Activated CD8-positive, alpha-beta T cell treated with anti-CD3 and anti-CD28 coated beads for 36 hours (primary cell): Measurements from ENCODE around the gene EPHA2. TPM values are rescaled to one million over a fixed set of nuclear protein-coding genes. Genes with fewer than 3 reads are reported as not detected.

Experiments
- ATAC-seq: fragments of 200-7000 bp; cut with Tn5 transposase; one replicate; pipeline ENCODE4 v1.10.0; 2021; ENCODE audit warnings: mild to moderate bottlenecking, moderate library complexity
- CTCF ChIA-PET: fragments of 350-600 bp; sonication (Branson Sonifier 250); formaldehyde crosslinking; loops from one replicate; lab custom pipeline; 2021; ENCODE audit warnings: antibody characterized with exemption; lab: Charles Lee
- POLR2A ChIA-PET: fragments of 350-600 bp; sonication (Branson Sonifier 250); formaldehyde crosslinking; loops from one replicate; lab custom pipeline; 2021; ENCODE audit warnings: antibody characterized with exemption; lab: Charles Lee
- DNase-seq: peaks from one replicate; pipeline ENCODE4 v3.0.0-alpha.2; 2020
- H3K27ac Mint-ChIP-seq: one replicate; pipeline ENCODE4 v1.8.0; 2021; ENCODE audit warnings: mild to moderate bottlenecking, mixed read lengths
- H3K27me3 Mint-ChIP-seq: one replicate; pipeline ENCODE4 v1.8.0; 2021; ENCODE audit warnings: mixed read lengths
- H3K36me3 Mint-ChIP-seq: one replicate; pipeline ENCODE4 v1.8.0; 2021; ENCODE audit warnings: low read depth, mixed read lengths
- H3K4me1 Mint-ChIP-seq: one replicate; pipeline ENCODE4 v1.8.0; 2021; ENCODE audit warnings: low read depth, mixed read lengths
- H3K4me3 Mint-ChIP-seq: one replicate; pipeline ENCODE4 v1.8.0; 2021; ENCODE audit warnings: mild to moderate bottlenecking, moderate library complexity, mixed read lengths
- H3K9me3 Mint-ChIP-seq: one replicate; pipeline ENCODE4 v1.8.0; 2021; ENCODE audit warnings: mixed read lengths
- intact Hi-C: fragments of 100-400 bp; cut with micrococcal nuclease; formaldehyde crosslinking; loops from one replicate; pipeline ENCODE4 v1.10.0; 2022
- total RNA-seq, 2 experiments: library from RNA; stranded (reverse); gene quantifications; one replicate each; pipeline ENCODE4 v1.2.3, GENCODE V29; 2021
- TF ChIP-seq, protein P1 (sequence below): fragments of 200-600 bp; IDR thresholded peaks from one replicate; pipeline ENCODE4 v1.8.0; 2022; ENCODE audit warnings: antibody characterized with exemption, mild to moderate bottlenecking

Gene EPHA2
- total RNA-seq, 2 experiments from 2014 or later = not detected

DNA sequence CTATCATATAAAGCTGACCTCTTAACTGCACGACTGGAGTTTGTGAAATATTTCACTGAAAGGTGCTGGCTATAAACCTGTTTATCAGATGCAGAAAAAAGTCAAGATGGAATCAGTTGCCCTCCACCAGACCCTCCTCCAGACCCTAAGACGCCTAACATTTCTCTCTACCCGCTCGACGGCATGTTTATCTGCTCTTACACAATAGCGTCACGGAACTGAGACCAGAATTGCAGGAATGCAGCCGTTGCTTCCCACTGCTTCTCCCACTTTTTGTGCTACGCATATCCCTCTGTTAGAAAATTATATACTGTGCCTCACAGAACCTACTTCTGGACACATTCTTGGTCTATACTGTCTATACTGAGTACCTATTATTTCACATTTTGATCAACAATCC is 54.2 kb downstream of the EPHA2 start:
- TF ChIP-seq, protein P1, sequence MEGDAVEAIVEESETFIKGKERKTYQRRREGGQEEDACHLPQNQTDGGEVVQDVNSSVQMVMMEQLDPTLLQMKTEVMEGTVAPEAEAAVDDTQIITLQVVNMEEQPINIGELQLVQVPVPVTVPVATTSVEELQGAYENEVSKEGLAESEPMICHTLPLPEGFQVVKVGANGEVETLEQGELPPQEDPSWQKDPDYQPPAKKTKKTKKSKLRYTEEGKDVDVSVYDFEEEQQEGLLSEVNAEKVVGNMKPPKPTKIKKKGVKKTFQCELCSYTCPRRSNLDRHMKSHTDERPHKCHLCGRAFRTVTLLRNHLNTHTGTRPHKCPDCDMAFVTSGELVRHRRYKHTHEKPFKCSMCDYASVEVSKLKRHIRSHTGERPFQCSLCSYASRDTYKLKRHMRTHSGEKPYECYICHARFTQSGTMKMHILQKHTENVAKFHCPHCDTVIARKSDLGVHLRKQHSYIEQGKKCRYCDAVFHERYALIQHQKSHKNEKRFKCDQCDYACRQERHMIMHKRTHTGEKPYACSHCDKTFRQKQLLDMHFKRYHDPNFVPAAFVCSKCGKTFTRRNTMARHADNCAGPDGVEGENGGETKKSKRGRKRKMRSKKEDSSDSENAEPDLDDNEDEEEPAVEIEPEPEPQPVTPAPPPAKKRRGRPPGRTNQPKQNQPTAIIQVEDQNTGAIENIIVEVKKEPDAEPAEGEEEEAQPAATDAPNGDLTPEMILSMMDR = no peak
- POLR2A ChIA-PET = no interaction called here
- CTCF ChIA-PET = no interaction called here
- Mint-ChIP-seq H3K9me3 (peaks cover 5% of the 10 kb centered on the region), H3K4me1 (no peaks in the 10 kb centered on the region), H3K27ac (no peak overlapping the region), H3K36me3 (no peaks in the 10 kb centered on the region), H3K27me3 (no peaks in the 10 kb centered on the region), H3K4me3 (no peak overlapping the region)
- DNase-seq (no peak), ATAC-seq (no peak)
- intact Hi-C loops = no loop called here

DNA sequence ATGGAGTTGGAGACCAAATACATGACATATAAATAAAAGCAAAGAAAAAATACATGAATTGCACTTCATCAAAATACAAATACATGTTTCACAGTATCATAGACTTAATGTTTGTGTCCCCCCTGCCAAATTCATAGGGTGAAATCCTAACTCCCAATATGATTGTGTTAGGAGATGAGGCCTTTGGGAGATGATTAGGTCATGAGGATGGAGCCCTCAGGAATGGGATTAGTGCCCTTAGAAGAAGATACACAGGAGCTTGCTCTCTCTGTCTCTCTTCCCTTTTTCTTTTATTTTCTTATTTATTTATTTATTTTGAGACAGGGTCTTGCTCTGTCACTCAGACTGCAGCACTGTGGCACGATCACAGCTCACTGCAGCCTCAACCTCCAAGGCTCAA is 56.5 kb downstream of the EPHA2 start:
- H3K9me3 Mint-ChIP-seq = peaks cover 5% of the 10 kb centered on the region
- no peak for DNase-seq
- H3K4me3 Mint-ChIP-seq = no peak overlapping the region
- CTCF ChIA-PET = interaction anchor here (1.1 to 1.3 kb wide), 2 partner anchors 17 to 21 kb away, joined by 5 read pairs; no protein-coding TSS in a partner anchor
- POLR2A ChIA-PET = no interaction called here
- H3K4me1 Mint-ChIP-seq = no peaks in the 10 kb centered on the region
- no peaks in the 10 kb centered on the region for H3K36me3 Mint-ChIP-seq
- TF ChIP-seq, protein P1 = no peak
- ATAC-seq = no peak
- peaks cover 4% of the 10 kb centered on the region for H3K27me3 Mint-ChIP-seq
- H3K27ac Mint-ChIP-seq = no peak overlapping the region
- intact Hi-C loops = no loop called here

DNA sequence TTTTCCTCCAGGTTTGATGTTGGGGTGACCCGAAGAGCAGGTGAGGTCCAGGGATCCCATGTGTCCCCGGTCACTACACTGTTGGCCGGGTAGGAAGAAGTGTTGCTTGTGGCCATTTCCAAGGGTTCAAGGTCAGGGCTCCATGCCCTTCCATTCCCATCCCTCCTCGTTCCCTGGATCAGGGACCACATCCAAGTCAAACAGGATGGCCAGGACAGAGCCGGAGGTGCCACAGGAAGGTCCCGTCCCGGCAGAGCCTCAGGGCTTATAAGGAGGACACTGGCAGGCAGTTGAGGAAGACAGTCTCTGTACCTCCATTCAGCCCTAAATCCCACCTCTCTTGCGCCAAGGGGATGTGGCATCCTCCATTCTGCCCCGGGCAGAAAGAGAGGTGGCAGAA is 60.4 kb downstream of the EPHA2 start:
- no peak overlapping the region for H3K4me3 Mint-ChIP-seq
- ChIA-PET POLR2A (no interaction called here), CTCF (no interaction called here)
- no peak overlapping the region for H3K27ac Mint-ChIP-seq
- DNase-seq (no peak), ATAC-seq (no peak)
- H3K27me3 Mint-ChIP-seq = peaks cover 4% of the 10 kb centered on the region
- H3K4me1 Mint-ChIP-seq = no peaks in the 10 kb centered on the region
- no peaks in the 10 kb centered on the region for H3K36me3 Mint-ChIP-seq
- TF ChIP-seq, protein P1 = no peak
- intact Hi-C loops = no loop called here
- H3K9me3 Mint-ChIP-seq = no peaks in the 10 kb centered on the region

DNA sequence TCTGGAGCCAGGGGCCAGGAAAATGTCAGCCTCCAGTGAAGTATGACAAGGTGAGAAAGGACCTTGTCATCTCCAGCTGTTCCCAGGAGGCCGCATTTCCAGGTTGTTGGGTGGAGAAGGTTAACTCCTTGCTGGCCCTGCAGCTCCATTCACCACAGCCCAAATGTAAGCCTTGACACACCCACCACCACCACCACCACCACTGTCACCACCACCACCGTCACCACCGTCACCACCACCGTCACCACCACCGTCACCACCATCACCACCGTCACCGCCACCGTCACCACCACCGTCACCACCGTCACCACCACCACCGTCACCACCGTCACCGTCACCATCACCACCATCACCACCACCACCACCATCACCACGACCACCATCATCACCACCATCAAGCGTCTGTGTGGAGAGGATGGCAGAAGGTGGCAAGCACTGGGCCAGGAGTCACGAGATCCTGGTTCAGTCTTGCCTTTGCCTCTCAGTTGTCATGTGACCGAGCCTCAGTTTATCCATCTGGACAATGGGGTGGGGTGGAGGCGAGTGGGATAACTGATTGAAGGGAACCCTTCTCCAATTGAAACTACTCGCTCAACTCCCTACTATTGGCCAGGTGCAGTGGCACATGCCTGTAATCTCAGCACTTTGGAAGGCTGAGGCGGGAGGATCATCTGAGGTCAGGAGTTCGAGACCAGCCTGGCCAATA is 61.3 kb downstream of the EPHA2 start:
- ATAC-seq = no peak
- no peak overlapping the region for H3K27ac Mint-ChIP-seq
- no peak for DNase-seq
- peaks cover 4% of the 10 kb centered on the region for H3K27me3 Mint-ChIP-seq
- TF ChIP-seq, protein P1 = no peak
- H3K4me3 Mint-ChIP-seq = no peak overlapping the region
- H3K9me3 Mint-ChIP-seq = no peaks in the 10 kb centered on the region
- intact Hi-C loops = no loop called here
- ChIA-PET POLR2A (no interaction called here), CTCF (interaction anchor here (1.4 kb wide), 1 partner anchor 12 kb away, joined by 4 read pairs; no protein-coding TSS in a partner anchor)
- H3K4me1 Mint-ChIP-seq = no peaks in the 10 kb centered on the region
- H3K36me3 Mint-ChIP-seq = no peaks in the 10 kb centered on the region

DNA sequence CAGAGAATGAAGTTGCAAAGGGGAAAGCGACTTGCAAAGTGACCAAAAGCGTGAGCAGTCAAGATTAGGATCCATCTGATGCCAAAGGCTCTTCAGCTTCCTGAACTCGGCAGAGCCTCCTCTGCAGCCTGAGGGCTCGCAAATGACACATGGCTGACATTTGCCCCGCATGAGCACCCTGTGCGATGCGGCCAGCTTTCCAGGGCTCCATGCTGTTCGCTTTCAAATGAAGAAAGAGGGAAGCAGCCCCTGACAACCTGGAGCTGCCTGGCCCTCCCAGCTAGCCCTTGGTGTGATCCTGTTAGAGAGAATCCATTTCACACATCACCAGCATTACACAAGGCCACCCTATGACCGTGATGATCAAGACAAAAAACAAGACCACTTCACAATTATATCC is 62.3 kb downstream of the EPHA2 start:
- intact Hi-C loops = no loop called here
- POLR2A ChIA-PET = no interaction called here
- ATAC-seq (no peak), DNase-seq (no peak)
- Mint-ChIP-seq H3K27me3 (peaks cover 4% of the 10 kb centered on the region), H3K4me1 (no peaks in the 10 kb centered on the region), H3K27ac (no peak overlapping the region), H3K4me3 (no peak overlapping the region), H3K36me3 (no peaks in the 10 kb centered on the region), H3K9me3 (no peaks in the 10 kb centered on the region)
- CTCF ChIA-PET = interaction anchor here (1.4 to 4.2 kb wide), 2 partner anchors 11 to 15 kb away, joined by 4 to 10 read pairs; no protein-coding TSS in a partner anchor
- TF ChIP-seq, protein P1 = no peak
